HT1080 (cell line): ENCODE measurements around the gene NRBF2. TPM values are rescaled to one million over a fixed set of nuclear protein-coding genes. Genes with fewer than 3 reads are reported as not detected.
"Not testable (repeated sequence)": the region's sequence is repeated elsewhere in the genome, so short reads cannot be mapped to it uniquely, and the experiment has no call there.

ENCODE experiments used
- DNase-seq: peaks from one replicate; pipeline ENCODE4 v3.0.0-alpha.2; 2015; ENCODE audit warnings: low read depth
- total RNA-seq: library from RNA; depleted of rRNA; stranded (reverse); fragments of >200 nt; shearing (Covaris generic); gene quantifications from 2 replicates; pipeline ENCODE4 v1.2.3, GENCODE V29; 2014

Gene NRBF2
- total RNA-seq, 1 experiment from 2014 or later, result 22.5 TPM

GRCh38 chr10:63116452-63117072 is 16.6 kb upstream of the NRBF2 start:
- no peak for DNase-seq

GRCh38 chr10:63119041-63119440 is 14.1 kb upstream of the NRBF2 start:
- no peak for DNase-seq

GRCh38 chr10:63120554-63120953 is 12.6 kb upstream of the NRBF2 start:
- DNase-seq, result peak; percentile 38

GRCh38 chr10:63123727-63124362 is 9.3 kb upstream of the NRBF2 start:
- no peak for DNase-seq

GRCh38 chr10:63125459-63125858 is 7.7 kb upstream of the NRBF2 start:
- no peak for DNase-seq

- DNase-seq, result no peak
Observed at GRCh38 chr10:63128443-63128842, 4.7 kb upstream of the NRBF2 start.

- peak; percentile 25 for DNase-seq
Observed at GRCh38 chr10:63129888-63130287, 3.2 kb upstream of the NRBF2 start.

- DNase-seq, result no peak
Observed at GRCh38 chr10:63132651-63133055, 475 bp upstream of the NRBF2 start.

DNA sequence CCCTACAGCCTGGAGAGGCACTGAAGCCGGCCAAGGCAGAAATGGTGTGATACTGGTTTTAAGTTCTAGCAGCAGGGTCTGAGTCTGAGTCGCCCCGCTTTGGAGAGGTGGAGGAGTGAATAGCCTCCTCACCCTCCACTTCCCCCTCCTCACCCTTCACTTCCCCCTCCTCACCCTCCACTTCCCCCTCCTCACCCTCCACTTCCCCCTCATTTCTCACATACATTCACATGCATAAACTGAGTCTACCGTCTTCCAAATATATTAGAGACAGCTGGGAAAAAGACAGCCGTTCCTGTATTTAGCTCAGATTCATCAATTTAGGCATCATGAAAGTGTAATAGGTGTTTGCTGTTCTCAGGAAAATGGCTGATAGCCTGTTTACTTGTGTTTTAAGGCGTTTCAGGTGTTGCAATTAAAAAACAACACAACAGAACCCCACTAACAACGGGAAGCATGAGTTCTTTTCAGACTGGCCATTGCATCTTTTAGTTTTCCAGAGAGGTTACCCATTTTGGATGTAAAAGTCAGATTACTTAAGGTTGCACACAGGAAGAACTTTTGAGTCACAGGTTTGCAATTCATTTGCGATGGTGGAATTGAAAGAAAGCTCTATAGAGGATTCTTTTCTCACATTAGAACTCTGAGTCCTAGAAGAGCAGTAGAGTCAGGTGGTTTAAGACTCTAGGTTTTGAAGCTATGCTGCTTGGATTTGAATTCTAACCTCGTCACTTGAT is 861 bp downstream of the NRBF2 start:
- DNase-seq, result no peak

- no peak for DNase-seq
Observed at GRCh38 chr10:63137306-63137705, 4.2 kb downstream of the NRBF2 start.

- DNase-seq, result no peak
Observed at GRCh38 chr10:63140077-63140476, 6.9 kb downstream of the NRBF2 start.

GRCh38 chr10:63142136-63142535 is 9.0 kb downstream of the NRBF2 start:
- DNase-seq, result no peak

GRCh38 chr10:63143987-63144386 is 10.9 kb downstream of the NRBF2 start:
- DNase-seq, result no peak

DNA sequence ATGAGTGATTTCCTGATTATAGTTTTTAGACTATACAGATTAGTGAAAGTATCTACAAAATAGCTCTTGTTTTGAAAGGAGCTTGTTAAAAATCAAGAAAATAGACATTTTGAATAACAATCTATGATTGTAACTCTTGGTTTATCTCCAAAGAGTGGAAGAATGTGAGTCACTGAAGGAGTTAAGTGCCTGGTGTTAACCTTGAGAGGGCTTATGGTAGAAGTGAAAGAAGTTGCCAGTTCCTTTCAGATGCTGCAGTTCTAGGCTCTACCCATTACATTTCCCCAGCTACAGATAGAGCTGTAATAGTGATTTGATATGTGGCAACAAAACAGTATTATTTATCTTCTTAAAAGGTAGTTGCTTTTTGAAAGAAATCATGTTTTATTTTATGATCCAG is 12.7 kb downstream of the NRBF2 start:
- DNase-seq, result no peak

DNA sequence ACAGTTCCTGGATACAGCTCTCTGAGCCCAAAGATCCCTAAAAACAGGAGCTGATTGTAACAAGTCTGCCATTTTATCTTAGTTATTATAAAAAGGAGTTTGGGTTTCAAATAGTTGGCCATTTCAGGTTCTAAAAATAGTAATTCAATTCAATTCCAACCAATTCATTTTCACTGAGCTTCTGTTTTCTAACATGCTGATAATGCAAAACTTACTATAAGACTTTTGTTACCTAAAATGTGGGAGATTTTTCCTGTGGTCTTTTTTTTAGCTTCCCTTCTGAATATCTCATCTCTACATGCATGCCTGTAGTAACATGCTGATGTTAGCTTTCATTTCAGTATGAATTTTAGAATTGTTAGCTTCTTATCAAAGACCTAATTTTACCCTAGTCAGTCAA is 13.4 kb downstream of the NRBF2 start:
- DNase-seq, result no peak

DNA sequence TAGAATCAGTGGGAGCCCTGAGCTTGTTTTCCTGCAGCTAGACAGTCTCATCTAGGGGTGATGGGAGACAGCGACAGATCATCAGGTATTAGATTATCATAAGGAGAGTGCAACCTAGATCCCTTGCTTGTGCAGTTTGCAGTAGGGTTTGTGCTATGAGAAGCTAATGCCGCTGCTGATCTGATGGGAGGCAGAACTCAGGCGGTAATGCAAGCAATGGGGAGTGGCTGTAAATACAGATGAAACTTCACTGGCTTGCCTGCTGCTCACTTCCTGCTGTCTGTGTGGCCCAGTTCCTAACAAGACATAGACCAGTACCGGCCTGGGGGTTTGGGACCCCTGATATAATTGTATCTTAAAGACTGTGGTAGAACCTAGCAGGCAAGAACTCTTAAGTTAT is 17.6 kb downstream of the NRBF2 start:
- no peak for DNase-seq

GRCh38 chr10:63153868-63154545 is 20.9 kb downstream of the NRBF2 start:
- DNase-seq, result not testable (repeated sequence)

DNA sequence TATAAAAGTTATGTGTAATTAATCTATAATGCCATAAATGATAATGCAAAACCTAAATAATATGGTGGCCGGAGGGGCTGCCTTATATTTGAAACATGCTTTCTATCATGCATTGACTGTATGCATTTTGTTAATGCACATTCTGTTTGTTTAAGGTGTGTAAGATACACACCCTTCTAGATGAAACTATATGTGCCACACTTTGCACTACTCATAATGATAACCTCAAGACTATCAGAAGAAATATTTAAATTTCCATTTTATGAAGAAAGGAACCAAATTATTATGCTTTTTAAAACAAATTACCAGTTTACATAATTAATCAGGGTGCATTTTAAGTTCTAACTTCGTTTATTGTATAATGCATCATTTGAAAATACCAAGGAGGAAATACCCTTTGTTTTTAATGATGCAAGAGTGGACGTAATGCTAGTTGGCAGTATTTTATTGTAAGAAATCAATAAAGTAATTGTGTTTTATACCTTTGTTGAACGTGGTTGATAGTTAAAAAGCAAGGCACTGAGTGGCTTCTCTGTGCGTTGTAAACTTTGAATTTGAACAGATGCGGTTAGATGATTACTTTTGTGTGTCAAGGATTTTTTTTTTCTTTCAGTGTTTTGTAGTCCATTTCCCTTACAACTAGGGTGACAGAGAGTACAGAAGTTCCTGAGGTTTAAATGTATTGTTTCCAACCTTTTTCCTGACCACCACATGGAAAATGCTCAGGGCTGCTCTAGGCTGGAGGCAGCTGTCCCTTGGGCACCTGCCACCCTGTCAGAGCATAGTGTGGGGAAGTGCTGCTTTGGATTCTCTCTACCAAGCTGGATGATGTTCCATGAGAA is 21.6 kb downstream of the NRBF2 start:
- DNase-seq, result no peak

GRCh38 chr10:63155388-63156020 is 22.4 kb downstream of the NRBF2 start:
- no peak for DNase-seq

- DNase-seq, result no peak
Observed at GRCh38 chr10:63156236-63156635, 23.1 kb downstream of the NRBF2 start.
